Endothelial cell of umbilical vein (primary cell): ENCODE data around the gene PNPLA2. TPM values are rescaled to one million over a fixed set of nuclear protein-coding genes. Genes with fewer than 3 reads are reported as not detected.

Experiments
- BruUV-seq: library from RNA; stranded (reverse); fragments of 400-500 nt; replicated peaks from 2 replicates; lab custom pipeline; 2021; lab: Mats Ljungman, UMichigan
- CTCF ChIA-PET: fragments of 300-600, 350-600 bp; sonication (Branson Sonifier 250); formaldehyde crosslinking; loops from one replicate; lab custom pipeline; 2021; ENCODE audit warnings: antibody characterized with exemption, inconsistent platforms; lab: Charles Lee
- POLR2A ChIA-PET: fragments of 300-600, 350-600 bp; sonication (Branson Sonifier 250); formaldehyde crosslinking; loops from one replicate; lab custom pipeline; 2021; ENCODE audit warnings: antibody characterized with exemption, inconsistent platforms; lab: Charles Lee
- DNase-seq: peaks from one replicate; pipeline ENCODE4 v3.0.0-alpha.2; 2011; ENCODE audit warnings: low read depth, low spot score
- FAIRE-seq: peaks from 2 replicates; lab custom pipeline; 2011; peaks lifted over from hg19 to GRCh38; lab: Jason Lieb, UNC
- H2AFZ ChIP-seq: 2 replicates; pipeline ENCODE4 v1.6.0; 2012; ENCODE audit warnings: low read depth, low read length, control low read depth, inconsistent platforms
- H3K27ac ChIP-seq: 2 replicates; pipeline ENCODE4 v1.5.1; 2011; ENCODE audit warnings: low read depth, mild to moderate bottlenecking, control low read depth, low read length, moderate library complexity; ENCODE audit not compliant: insufficient read depth
- H3K27me3 ChIP-seq, 2 experiments: 2 replicates each; pipeline versions ENCODE4 v1.6.0 to v1.6.1; 2011; ENCODE audit warnings: low read length in 2 of 2, mixed read lengths in 1 of 2; ENCODE audit not compliant: control insufficient read depth in 2 of 2, insufficient read depth in 2 of 2
- H3K36me3 ChIP-seq, 2 experiments: 2 replicates in 1 of 2; 3 replicates in 1 of 2; pipeline ENCODE4 v1.5.1; 2011; ENCODE audit warnings: low read length in 2 of 2, mild to moderate bottlenecking in 1 of 2, moderate library complexity in 1 of 2; ENCODE audit not compliant: control insufficient read depth in 2 of 2, insufficient read depth in 2 of 2; ENCODE audit errors: extremely low read depth in 1 of 2
- H3K4me1 ChIP-seq: 3 replicates; pipeline ENCODE4 v1.5.1; 2011; ENCODE audit warnings: mild to moderate bottlenecking, low read length; ENCODE audit not compliant: control insufficient read depth, insufficient read depth; ENCODE audit errors: extremely low read depth
- H3K4me2 ChIP-seq: 2 replicates; pipeline ENCODE4 v1.6.1; 2011; ENCODE audit warnings: low read length, control low read depth, mixed read lengths; ENCODE audit not compliant: insufficient read depth
- H3K4me3 ChIP-seq, 3 experiments: fragments of 200-600 bp in 1 of 3; sonication (generic), shearing (Covaris generic) in 1 of 3; replicated peaks in 1 of 3; 2 replicates each; pipeline ENCODE4 v1.5.1; 2011 to 2016; ENCODE audit warnings: control low read depth in 3 of 3, low read length in 3 of 3, mild to moderate bottlenecking in 2 of 3, inconsistent platforms in 1 of 3, low read depth in 1 of 3, moderate library complexity in 1 of 3; ENCODE audit not compliant: insufficient read depth in 1 of 3
- H3K79me2 ChIP-seq: 2 replicates; pipeline ENCODE4 v1.6.0; 2012; ENCODE audit warnings: low read length, inconsistent platforms; ENCODE audit not compliant: control insufficient read depth, insufficient read depth
- H3K9ac ChIP-seq: replicated peaks from 2 replicates; pipeline ENCODE3; 2011; ENCODE audit warnings: low read length, control low read depth; ENCODE audit not compliant: insufficient read depth; ENCODE audit errors: extremely low read depth
- H3K9me1 ChIP-seq: replicated peaks from 3 replicates; pipeline ENCODE4 v1.6.0; 2011; ENCODE audit warnings: mild to moderate bottlenecking, low read length; ENCODE audit not compliant: control insufficient read depth, insufficient read depth; ENCODE audit errors: extremely low read depth
- H3K9me3 ChIP-seq: replicated peaks from 2 replicates; pipeline ENCODE4 v1.5.1; 2012; ENCODE audit warnings: low read length, inconsistent platforms; ENCODE audit not compliant: control insufficient read depth, insufficient read depth
- H4K20me1 ChIP-seq: replicated peaks from 2 replicates; pipeline ENCODE3; 2011; ENCODE audit warnings: mild to moderate bottlenecking, low read length; ENCODE audit not compliant: control insufficient read depth, insufficient read depth; ENCODE audit errors: extremely low read depth
- EZH2 ChIP-seq: IDR thresholded peaks from 2 replicates; pipeline ENCODE4 v1.6.1; 2012; ENCODE audit warnings: borderline replicate concordance, low read depth, mild to moderate bottlenecking, moderate library complexity, low read length, inconsistent platforms; ENCODE audit not compliant: severe bottlenecking
- FOS ChIP-seq: IDR thresholded peaks from 2 replicates; pipeline ENCODE4 v1.6.1; 2011; ENCODE audit warnings: mild to moderate bottlenecking, low read length, moderate library complexity, borderline replicate concordance; ENCODE audit not compliant: insufficient read depth
- GATA2 ChIP-seq: IDR thresholded peaks from 2 replicates; pipeline ENCODE4 v1.7.0; 2011; ENCODE audit warnings: low read depth, mild to moderate bottlenecking, moderate library complexity, mixed read lengths, low read length; ENCODE audit not compliant: insufficient read length, insufficient read depth
- JUN ChIP-seq: IDR thresholded peaks from 2 replicates; pipeline ENCODE4 v1.6.1; 2011; ENCODE audit warnings: borderline replicate concordance, low read depth; ENCODE audit not compliant: insufficient read length, insufficient read depth
- MYC ChIP-seq: IDR thresholded peaks from one replicate; pipeline ENCODE4 v1.6.1; 2011; ENCODE audit warnings: mild to moderate bottlenecking, low read depth, low read length
- POLR2A ChIP-seq: IDR thresholded peaks from 2 replicates; pipeline ENCODE4 v1.6.1; 2012; ENCODE audit warnings: low read depth, mild to moderate bottlenecking, control low read depth, low read length
- POLR2AphosphoS5 ChIP-seq: IDR thresholded peaks from 2 replicates; pipeline ENCODE4 v1.6.1; 2012; ENCODE audit warnings: low read depth, mild to moderate bottlenecking, control low read depth, low read length, moderate library complexity; ENCODE audit not compliant: insufficient read depth
- dilution Hi-C: fragments of 300-500 bp; cut with MboI; formaldehyde crosslinking; loops from one replicate; pipeline ENCODE4 v1.15.0; 2019; ENCODE audit warnings: low sequenced_read_pairs; ENCODE audit not compliant: extremely low pct_ligation_motif_present
- intact Hi-C: fragments of 100-400 bp; cut with micrococcal nuclease; formaldehyde crosslinking; loops from one replicate; pipeline ENCODE4 v1.10.0; 2022
- polyA plus RNA-seq, 4 experiments: library from polyadenylated mRNA; depleted of rRNA in 3 of 4; stranded (reverse) in 3 of 4; unstranded in 1 of 4; fragments of >200 nt; gene quantifications; 2 replicates each; pipeline versions ENCODE4 v1.2.1 to v1.2.3, GENCODE V29; 2011 to 2012; ENCODE audit warnings: missing spikeins in 1 of 4
- total RNA-seq: library from RNA; stranded (reverse); gene quantifications from 2 replicates; pipeline ENCODE4 v1.2.3, GENCODE V29; 2021
- TF ChIP-seq, protein P1 (sequence below), 2 donors: IDR thresholded peaks; 1 replicate in 1 of 2; 2 replicates in 1 of 2; pipeline ENCODE4 v1.5.1; 2011; ENCODE audit warnings: low read length in 2 of 2, mild to moderate bottlenecking in 2 of 2, moderate library complexity in 2 of 2, control low read depth in 1 of 2, inconsistent platforms in 1 of 2, low read depth in 1 of 2; ENCODE audit not compliant: insufficient read depth in 1 of 2; ENCODE audit errors: extremely low read depth in 1 of 2
- TF ChIP-seq, protein P2 (sequence below): IDR thresholded peaks from 2 replicates; pipeline ENCODE4 v1.6.1; 2011; ENCODE audit not compliant: insufficient read depth, insufficient read length

PNPLA2 gene
- total and polyA plus RNA-seq, 2 donors (not counting 3 experiments of a cell fraction or from before 2014, with no cell fraction given): 73.1 to 75.6 TPM

DNA sequence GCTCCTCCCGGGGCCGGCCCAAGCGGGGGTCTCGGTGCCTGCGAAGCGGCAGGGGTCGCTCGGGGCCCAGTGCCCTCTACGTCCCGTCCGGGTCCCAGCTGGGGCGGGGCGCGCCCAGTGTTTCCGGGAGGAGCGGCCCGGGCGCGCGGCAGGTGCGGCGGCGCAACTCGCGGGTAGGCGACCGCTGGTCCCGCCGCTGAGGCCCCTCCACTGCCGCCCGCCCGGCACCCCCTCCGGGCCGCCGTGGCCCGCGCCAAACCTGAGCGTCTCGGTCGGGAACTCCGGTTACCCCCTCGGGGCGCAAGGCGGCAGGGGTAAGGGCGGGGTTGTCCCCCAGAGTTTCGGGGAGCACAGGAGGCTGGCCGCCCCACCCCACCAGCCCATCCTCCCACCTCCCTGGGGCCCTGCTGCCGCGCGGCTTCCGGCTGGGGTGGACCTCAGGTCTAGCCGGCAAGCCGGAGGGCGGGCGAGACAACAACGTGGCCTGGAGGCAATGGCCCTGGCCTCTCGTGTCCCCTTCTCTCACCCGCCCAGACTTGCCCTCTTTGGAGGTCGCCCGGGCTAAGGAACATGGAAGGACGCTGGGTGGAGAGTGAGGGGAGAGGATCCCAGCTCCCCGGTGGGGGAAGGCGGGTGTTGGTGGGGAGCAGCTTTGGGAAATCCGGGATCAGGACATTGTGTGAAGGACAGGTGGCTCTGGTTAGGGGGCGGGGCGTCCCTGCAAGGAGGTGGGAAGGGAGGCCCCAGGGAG is 8.6 kb downstream of the PNPLA2 start:
- CTCF ChIA-PET: no interaction called here
- no TSS peak for BruUV-seq
- POLR2A ChIA-PET: no interaction called here
- Histone ChIP-seq H4K20me1 (no peaks in the 10 kb centered on the region), H3K27me3 (no peaks in the 10 kb centered on the region), H3K27ac (no peak overlapping the region), H3K79me2 (peaks cover 1% of the 10 kb centered on the region), H3K4me3 (peak overlapping the region; percentile 2 to 23 (median 19)), H2AFZ (peak overlapping the region; percentile 52), H3K9me1 (no peaks in the 10 kb centered on the region), H3K4me2 (peak overlapping the region; percentile 37), H3K9ac (no peak overlapping the region), H3K9me3 (no peaks in the 10 kb centered on the region), H3K36me3 (peaks cover 4 to 11% of the 10 kb centered on the region in 2 experiments), H3K4me1 (peaks cover 38% of the 10 kb centered on the region)
- no peak for TF ChIP-seq FOS
- peak; percentile 5 for TF ChIP-seq POLR2A
- FAIRE-seq (no peak), DNase-seq (no peak)
- intact Hi-C loops: no loop called here
- dilution Hi-C loops: no loop called here

DNA sequence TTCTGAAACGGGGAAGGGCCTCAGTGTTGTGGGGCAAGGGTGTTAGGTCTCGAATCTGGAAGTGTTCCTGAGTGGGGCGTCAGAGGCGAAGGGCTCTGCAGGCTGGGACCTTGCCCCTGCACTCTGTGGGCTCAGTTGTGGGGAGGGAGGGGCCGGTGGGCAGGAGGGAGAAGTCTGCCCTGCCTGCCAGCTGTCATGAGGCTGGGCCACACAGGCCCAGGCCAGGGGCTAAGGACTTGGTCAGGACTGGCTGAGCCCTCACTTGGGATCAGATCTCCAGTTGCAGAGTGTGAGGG is 9.1 kb downstream of the PNPLA2 start, which contains the start of gene CRACR2B:
Gene CRACR2B (plus strand): TSS at position 23 of the 296 bp plus-strand sequence. CDS start 689 bp downstream, outside the sequence.
- H3K4me2 ChIP-seq: peak within 1 kb of the TSS; percentile 37
- dilution Hi-C loops: no loop called here
- H3K36me3 ChIP-seq: peaks cover 4 to 11% of the 10 kb centered on the region in 2 experiments
- no TSS peak for BruUV-seq
- H3K27ac ChIP-seq: peak within 1 kb of the TSS; percentile 35
- ChIA-PET POLR2A (interaction anchor here (1.7 kb wide), 1 partner anchor 9 kb away, joined by 15 read pairs; the partner anchor contains the start of gene PNPLA2), CTCF (interaction anchor here (2.7 kb wide), 1 partner anchor 20 kb away, joined by 7 read pairs; no protein-coding TSS in a partner anchor)
- H2AFZ ChIP-seq: peak within 1 kb of the TSS; percentile 52
- no peak for FAIRE-seq
- H3K9me1 ChIP-seq: no peaks in the 10 kb centered on the region
- DNase-seq: no peak
- TF ChIP-seq POLR2AphosphoS5 (no peak), JUN (no peak), FOS (no peak), GATA2 (no peak), POLR2A (no peak), EZH2 (no peak), MYC (no peak)
- TF ChIP-seq, protein P1, sequence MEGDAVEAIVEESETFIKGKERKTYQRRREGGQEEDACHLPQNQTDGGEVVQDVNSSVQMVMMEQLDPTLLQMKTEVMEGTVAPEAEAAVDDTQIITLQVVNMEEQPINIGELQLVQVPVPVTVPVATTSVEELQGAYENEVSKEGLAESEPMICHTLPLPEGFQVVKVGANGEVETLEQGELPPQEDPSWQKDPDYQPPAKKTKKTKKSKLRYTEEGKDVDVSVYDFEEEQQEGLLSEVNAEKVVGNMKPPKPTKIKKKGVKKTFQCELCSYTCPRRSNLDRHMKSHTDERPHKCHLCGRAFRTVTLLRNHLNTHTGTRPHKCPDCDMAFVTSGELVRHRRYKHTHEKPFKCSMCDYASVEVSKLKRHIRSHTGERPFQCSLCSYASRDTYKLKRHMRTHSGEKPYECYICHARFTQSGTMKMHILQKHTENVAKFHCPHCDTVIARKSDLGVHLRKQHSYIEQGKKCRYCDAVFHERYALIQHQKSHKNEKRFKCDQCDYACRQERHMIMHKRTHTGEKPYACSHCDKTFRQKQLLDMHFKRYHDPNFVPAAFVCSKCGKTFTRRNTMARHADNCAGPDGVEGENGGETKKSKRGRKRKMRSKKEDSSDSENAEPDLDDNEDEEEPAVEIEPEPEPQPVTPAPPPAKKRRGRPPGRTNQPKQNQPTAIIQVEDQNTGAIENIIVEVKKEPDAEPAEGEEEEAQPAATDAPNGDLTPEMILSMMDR (IDR thresholded peaks at IDR 0.05; ENCODE audit: extremely low read depth in 1 of 2, insufficient read depth in 1 of 2, low read depth in 1 of 2, low read length in 2 of 2): no peak
- TF ChIP-seq, protein P2, sequence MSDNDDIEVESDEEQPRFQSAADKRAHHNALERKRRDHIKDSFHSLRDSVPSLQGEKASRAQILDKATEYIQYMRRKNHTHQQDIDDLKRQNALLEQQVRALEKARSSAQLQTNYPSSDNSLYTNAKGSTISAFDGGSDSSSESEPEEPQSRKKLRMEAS: no peak
- no peaks in the 10 kb centered on the region for H3K79me2 ChIP-seq
- H3K27me3 ChIP-seq: no peaks in the 10 kb centered on the region
- H4K20me1 ChIP-seq: no peaks in the 10 kb centered on the region
- no peaks in the 10 kb centered on the region for H3K9me3 ChIP-seq
- H3K4me3 ChIP-seq: peak within 1 kb of the TSS; percentile 2 to 23 (median 19)
- no peak within 1 kb of the TSS for H3K9ac ChIP-seq
- peaks cover 40% of the 10 kb centered on the region for H3K4me1 ChIP-seq
- intact Hi-C loops: no loop called here
